ENCODE data around the gene SBNO1. TPM values are rescaled to one million over a fixed set of nuclear protein-coding genes. Genes with fewer than 3 reads are reported as not detected.
"Not testable (repeated sequence)": the region's sequence is repeated elsewhere in the genome, so short reads cannot be mapped to it uniquely, and the experiment has no call there.

The SBNO1 gene
- total RNA-seq, 1 donor from 2014 or later, result 43.2 TPM

DNA sequence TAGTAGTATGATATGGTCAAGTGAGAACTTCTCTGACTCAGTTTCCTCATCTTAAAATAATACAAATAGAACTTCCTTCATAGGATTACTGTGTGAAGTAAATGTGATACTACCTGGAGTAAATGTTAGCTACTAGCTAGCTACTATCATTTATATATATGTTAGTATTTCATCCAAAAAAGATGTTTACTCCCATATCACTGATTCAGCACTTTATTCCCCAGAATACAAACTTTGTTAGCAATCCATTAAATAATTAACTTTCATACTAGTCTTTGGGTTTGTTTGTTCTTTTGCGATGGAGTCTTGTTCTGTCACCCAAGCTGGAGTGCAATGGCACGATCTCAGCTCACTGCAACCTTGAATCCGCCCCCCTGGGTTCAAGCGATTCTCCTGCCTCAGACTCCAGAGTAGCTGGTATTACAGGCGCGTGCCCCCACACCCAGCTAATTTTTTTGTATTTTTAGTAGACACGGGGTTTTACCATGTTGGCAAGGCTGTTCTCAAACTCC, 8.4 kb downstream of the SBNO1 start:
- DNase-seq (ENCODE audit: low spot score in 2 of 2) (no peak), FAIRE-seq (no peak)

DNA sequence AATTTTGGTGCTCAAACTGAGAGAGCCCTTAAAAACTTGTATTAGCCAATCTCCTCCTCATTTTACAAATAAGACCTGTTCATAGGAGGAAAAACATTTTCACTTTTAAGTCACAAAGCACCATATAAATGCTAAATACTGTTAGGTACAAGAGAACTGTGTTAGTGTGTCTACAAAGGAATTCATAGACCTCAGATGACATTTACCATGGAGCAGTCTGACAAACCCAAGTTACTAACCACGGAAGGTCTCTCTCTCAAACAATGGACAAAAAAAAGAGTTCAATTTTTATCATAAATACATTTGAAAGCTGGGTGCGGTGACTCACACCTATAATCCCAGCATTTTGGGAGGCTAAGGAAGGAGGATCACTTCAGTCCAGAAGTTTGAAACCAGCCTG, 10.0 kb downstream of the SBNO1 start:
- DNase-seq (ENCODE audit: low spot score in 2 of 2), result no peak
- FAIRE-seq, result no peak

DNA sequence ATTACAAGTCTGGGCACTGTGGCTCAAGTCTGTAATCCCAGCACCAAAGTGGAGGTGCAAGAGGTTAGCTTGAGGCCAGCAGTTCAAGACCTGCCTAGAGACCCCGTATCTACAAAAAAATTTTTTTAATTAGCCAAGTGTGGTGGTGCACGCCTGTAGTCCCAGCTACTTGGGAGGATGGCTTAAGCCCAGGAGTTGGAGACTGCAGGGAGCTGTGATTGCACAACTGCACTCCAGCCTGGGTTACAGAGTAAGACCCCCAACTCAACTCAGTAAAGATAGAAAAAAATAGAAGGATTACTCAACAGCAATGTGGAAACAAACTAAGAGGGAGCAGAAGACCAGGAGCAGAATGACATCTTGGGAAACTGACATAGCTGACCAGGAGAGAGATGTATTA, 13.3 kb downstream of the SBNO1 start:
- DNase-seq (ENCODE audit: low spot score in 2 of 2) (no peak), FAIRE-seq (no peak)

DNA sequence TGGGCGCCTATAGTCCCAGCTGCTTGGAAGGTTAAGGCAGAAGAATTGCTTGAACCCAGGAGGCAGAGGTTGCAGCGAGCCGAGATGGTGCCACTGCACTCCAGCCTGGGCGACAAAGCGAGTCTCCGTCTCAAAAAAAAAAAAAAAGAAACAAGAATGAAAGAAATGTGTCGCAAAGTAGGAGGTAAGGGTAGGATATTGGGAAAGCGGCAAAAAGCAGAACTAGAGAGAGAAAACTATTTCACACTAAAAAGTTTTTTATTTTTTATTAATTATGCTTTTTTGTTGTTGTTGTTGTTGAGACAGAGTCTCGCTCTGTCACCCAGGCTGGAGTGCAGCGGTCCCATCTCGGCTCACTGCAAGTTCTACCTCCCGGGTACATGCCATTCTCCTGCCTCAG, 17.7 kb downstream of the SBNO1 start:
- FAIRE-seq (no peak), DNase-seq (ENCODE audit: low spot score in 2 of 2) (no peak)

DNA sequence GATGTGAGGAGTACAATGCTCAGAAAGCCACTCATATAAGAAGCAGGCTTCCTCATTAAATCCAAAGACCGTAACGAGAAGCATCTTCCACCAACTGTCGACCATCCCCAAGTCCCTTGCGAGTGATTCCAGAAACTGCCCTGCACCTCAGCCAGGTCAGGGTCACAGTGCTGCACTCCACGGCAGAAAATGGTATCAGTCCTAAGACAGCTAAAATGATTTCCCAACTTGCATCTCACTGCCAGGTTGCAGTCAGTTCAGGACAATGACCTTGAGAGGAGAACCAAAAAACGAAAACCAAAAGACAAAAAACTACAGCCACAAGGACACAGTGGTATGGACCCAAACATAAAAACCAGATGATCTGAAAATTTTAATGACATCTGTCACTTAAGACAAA, 20.6 kb downstream of the SBNO1 start:
- no peak for FAIRE-seq
- DNase-seq (ENCODE audit: low spot score in 2 of 2), result no peak

DNA sequence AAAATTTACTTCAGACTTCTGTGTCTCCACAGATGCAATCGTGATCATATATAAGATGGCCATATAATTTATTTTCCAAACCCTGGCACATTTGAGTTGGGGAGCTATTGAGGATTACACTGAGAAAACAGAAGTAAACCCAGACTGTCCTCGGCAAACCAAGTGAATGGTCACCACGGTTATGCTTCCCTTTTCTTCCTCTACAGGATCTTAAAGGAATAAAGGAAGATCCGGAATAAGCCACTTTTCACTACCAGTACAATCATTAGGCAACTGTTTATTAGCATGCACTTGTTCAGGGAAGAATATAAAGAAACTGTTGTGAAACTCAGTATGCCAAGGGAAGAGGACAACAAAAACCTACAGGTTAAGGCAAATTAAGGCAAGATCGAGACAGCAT, 27.6 kb downstream of the SBNO1 start:
- FAIRE-seq (no peak), DNase-seq (ENCODE audit: low spot score in 2 of 2) (no peak)

DNA sequence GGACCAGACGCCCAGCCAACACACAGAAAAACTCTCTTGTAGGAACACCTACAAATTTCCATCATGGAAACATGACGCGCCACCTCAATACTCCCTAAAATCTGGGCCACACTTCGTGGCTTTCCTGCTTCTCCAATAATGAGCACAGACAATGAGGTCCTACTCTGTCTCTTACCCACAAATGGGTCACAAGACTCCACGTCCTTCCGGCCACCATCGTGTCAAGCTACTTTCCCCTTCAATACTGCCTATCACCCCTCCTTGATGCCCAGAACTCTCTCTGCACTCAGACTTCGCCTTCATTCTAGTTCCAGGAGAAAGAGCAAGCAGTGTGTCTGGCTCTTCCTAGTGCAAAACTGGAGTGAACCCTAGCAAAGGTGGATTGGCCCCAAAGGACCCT, 28.1 kb downstream of the SBNO1 start:
- no peak for DNase-seq (ENCODE audit: low spot score in 2 of 2)
- no peak for FAIRE-seq

DNA sequence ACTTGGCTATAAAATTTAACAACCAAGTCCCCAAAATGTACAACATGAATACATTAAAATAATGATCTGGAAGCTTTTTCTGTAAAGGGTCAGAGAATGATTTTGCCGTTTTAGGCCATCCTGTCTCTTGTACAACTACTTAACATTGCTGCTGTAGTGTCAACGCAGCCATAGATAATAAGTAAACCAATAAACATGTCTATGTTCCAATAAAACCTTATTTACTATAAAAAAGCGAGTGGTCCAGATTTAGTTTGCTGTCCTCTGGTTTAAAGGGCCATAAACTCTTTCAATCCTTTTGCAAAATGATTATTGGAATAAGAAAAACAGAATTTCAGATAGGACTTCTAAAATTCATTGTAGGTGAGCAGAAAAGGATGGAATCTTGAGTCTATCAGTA, 29.2 kb downstream of the SBNO1 start:
- DNase-seq (ENCODE audit: low spot score in 2 of 2), result no peak
- no peak for FAIRE-seq

DNA sequence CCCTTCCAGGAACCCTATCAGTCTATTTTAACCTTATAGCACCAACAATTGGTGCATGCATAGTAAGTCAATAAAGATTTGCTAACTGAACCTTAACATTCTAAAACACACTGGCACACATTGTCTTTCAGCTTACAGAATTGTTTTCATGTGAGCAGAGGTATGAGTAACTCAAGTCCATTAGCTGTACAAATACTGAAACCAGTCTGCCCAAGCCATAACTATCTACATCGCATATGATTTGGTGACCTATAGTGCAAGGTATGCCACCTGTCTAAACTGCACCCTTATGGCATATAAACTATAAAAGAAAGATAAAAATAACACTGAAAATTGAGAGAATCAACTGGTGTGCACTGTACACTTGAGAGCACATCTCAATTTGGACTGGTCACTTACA, 34.8 kb downstream of the SBNO1 start:
- no peak for DNase-seq (ENCODE audit: low spot score in 2 of 2)
- no peak for FAIRE-seq

DNA sequence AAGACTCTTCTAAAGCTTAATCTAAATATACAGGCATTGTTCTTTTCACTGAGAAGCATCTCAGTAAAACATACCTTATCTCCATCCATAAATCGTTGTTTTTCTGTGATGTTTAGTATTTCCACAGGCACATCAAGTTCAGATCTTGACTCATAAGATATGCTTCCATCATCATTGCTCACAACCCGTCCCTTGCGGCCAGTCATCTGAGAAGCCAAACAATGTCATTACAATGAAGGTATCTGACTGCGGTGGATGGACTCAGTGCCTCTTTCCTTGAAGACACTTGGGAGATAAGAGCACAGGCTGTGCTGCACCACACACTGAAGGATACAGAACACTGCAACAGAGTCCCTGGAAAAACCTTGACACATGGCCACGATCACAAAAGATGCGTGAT, 44.8 kb downstream of the SBNO1 start:
- FAIRE-seq, result no peak
- DNase-seq (ENCODE audit: low spot score in 2 of 2), result no peak

DNA sequence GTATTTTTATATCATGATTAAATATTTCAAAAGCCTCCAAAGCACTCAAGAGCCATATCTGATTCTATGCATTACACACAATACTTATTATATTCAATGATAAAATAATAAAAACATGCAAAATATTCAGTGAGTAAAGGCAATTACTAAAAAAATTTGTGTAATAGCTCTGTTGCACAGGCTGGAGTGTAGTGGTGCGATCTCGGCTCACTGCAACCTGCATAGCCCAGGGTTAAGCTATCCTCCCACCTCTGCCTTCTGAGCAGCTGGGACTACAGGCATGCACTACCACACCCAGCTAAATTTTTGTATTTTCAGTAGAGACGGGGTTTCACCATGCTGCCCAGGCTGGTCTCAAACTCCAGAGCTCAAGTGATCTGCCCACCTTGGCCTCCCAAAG, 45.4 kb downstream of the SBNO1 start:
- DNase-seq (ENCODE audit: low spot score in 2 of 2) (no peak), FAIRE-seq (no peak)

DNA sequence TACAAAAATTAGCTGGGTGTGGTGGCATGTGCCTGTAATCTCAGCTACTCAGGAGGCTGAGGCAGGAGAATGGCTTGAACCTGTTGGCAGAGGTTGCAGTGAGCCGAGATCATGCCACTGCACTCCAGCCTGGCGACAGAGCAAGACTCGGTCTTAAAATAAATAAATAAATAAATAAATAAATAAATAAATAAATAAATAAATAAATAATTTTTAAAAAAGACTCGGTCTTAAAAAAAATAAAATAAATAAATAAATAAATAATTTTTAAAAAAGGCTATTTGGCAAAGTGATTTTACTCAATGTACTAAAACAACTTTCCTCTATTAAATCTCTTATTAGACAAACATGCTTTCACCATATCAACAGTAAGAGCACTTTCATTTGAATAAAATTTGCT, 51.6 kb downstream of the SBNO1 start:
- DNase-seq (ENCODE audit: low spot score in 2 of 2), result not testable (repeated sequence)
- FAIRE-seq, result peak; percentile 79

DNA sequence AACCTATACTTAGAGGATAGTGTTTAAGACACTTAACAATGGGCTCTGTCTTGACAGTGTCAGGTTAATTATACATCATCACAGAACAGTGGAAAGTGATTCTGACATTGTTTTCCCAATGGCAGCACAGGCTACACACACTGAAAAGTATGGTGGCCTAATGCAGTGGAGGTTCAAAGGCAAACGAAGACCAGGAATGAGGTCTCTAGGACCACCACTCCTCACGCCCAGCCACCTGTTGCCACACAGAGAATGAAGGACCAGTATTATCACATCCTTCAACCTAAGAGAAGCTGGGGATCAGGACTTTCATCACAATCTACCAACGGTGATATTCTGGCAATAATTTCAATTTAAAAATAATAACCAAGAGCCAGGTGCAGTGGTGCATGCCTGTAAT, 58.4 kb downstream of the SBNO1 start:
- DNase-seq (ENCODE audit: low spot score in 2 of 2) (no peak), FAIRE-seq (no peak)

DNA sequence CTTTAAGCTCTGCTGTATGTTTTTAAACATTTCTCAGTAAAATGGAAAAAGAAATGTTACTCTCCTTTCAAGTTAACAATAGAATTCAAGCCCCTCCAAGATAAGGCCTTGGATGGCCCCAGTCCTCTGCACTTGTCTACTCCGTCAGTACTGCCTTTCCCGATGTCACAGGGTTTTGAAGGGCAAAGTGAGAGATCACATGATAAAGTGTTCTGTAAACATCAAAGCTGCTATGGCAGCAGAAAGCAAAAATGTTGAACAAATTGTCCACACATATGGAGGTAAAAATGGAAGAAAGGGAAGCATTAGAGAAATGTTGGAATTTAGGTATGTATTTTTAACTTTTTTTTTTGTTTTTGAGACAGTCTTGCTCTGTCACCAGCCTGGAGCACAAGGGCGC, 59.5 kb downstream of the SBNO1 start:
- DNase-seq (ENCODE audit: low spot score in 2 of 2), result no peak
- no peak for FAIRE-seq

DNA sequence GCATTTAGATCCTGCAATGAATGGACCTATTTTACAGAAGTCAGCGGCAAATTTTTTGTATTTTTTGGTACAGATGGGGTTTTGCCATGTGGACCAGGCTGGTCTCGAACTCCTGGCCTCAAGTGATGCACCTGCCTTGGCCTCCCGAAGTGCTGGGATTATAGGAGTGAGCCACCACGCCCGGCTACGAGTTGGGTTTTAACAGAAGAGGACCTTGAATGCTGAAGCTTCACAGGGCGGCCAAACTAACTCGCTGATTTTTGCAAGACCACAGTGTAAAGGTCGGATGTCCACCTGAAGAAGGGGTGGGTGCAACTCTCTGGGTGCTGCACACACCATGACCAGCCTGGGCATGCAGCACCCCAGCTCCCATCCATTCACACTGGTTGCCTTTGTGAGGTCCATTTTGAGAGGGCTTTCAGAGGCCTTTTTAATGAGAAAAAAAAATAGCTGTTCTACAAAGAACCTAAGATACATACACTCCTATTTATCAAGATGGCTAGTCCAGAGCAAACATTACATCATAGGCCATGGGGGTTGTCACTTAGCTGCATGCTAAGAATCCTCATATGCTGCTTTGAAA, 71.4 kb downstream of the SBNO1 start:
- DNase-seq (ENCODE audit: low spot score in 2 of 2) (no peak), FAIRE-seq (no peak)

DNA sequence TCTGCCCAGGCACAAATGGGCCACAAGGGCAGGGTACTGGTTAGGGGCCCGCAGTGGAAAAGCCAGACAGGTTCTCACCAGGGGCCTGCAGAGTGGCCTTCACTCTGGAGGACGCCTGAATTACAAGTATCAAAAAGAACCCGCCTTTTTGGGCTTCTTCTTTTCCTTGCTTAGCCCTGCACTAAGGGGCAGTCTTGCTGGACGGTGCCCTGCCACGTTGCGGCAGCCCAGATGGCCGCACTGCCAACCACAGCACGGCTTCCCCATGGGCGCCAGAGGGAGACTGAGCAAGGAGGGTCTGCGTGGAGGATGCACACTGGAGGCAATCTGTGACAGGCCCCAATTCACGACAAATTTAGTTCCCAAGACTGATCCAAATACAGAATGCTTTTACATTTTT, 74.7 kb downstream of the SBNO1 start:
- no peak for FAIRE-seq
- DNase-seq (ENCODE audit: low spot score in 2 of 2), result no peak

DNA sequence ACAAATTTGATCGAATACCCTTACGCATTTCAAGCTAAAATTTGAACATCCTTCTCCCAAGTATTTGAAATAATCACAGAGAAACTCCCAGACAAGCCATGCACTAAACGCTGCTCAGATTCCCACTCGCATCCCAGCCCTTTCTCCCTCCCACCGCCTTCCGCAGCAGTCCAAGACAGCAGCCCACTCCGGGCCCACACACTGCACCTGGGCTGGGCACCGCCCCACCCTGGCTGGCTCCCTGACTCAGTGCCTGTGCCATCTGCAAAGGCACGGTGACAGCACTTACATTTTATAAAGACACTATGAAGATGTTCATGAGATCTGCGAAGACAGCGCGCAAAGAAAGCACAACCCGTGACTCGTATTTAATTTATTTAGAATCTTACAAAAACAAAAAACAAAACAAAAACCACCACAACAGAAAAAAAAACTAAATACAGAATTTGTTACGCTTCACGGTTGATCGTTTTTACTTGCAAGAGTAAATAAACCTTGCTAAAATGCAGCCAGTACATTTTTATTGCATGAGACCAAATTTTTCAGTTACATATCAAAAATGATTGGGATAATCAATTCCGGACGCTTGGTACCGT, 75.8 kb downstream of the SBNO1 start:
- no peak for DNase-seq (ENCODE audit: low spot score in 2 of 2)
- no peak for FAIRE-seq

DNA sequence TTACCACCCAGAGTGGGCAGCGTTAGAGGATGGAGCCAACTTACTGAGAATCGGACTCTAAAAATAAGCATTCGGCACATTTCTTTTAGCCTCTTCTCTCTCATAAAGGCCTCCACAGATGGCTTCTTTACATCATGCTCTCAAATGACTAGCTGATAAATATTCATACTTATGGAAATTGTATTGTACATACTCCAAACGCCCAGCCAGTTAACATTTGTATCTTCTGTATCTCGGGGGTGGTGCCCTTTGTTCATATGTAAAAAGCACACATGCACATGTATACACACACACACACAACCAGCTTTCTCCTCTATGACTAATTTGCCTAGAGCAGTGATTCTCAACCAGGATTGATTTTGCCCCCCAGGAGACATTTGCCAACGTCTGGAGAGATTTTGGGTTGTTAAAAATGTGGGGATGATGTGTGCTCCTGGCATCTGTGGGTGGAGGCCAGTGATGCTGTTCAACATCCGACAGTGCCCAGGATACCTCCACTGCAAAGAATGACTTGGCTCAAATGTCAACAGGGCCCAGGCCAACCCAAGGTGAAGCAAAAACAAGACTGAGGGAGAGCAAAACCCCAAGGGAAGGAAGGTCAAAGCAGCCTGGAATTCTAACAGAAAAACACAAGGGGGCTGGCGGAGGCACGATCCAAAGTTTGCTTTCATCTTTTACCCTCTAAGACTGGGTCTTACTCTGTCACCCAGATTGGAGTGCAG, 77.8 kb downstream of the SBNO1 start:
- FAIRE-seq (no peak), DNase-seq (ENCODE audit: low spot score in 2 of 2) (peak in 1 of 2 donors; percentile 29)

DNA sequence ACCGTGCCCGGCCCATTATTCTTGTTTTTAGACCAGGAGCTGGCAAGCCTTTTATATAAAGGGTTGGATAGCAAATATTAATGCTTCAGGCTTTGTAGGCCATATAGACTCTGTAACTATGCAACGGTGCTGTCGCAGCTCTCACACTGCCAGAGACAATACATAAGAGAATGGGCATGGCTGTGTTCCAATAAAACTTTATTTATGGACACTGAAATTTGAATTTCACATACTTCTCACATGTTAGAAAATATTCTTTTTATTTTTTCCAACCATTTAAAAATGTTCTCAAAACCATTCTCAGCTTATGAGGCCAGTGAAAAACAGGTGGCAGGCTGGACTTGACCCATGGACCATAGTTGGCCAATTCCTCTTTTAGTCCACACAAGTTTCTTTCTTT, 80.0 kb downstream of the SBNO1 start:
- FAIRE-seq, result no peak
- DNase-seq (ENCODE audit: low spot score in 2 of 2), result no peak

DNA sequence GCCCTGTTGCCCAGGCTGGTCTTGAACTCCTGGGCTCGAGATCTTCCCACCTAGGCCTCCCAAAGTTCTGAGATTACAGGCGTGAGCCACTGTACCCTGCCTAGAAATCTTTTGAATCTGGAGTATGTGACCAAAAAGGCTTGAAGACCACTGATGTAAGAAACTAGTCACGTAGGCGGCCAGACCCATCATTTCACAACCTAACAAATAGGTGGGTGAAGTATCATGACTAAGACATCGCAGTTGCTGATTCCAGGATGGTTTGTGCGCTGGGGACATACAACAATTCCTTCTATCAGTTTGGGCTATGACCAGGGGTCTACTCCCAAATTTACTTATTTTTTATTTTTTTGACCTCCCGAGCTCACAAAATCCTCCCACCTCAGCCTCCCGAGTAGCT, 81.2 kb downstream of the SBNO1 start:
- no peak for DNase-seq (ENCODE audit: low spot score in 2 of 2)
- no peak for FAIRE-seq

DNA sequence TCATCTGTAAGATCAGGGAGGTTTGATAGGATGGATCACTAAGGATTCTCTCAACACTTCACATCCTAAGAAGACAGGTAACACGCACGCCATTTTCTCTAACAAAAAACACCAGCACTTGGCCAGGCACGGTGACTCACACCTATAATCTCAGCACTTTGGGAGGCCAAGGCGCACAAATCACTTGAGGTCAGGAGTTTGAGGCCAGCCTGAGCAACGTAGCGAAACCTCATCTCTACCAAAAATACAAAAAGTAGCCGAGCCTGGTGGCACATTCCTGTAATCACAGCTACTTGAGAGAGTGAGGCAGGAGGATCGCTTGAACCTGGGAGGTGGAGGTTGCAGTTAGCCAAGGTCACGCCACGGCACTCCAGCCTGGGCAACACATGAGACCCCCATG, 82.5 kb downstream of the SBNO1 start:
- no peak for FAIRE-seq
- no peak for DNase-seq (ENCODE audit: low spot score in 2 of 2)

DNA sequence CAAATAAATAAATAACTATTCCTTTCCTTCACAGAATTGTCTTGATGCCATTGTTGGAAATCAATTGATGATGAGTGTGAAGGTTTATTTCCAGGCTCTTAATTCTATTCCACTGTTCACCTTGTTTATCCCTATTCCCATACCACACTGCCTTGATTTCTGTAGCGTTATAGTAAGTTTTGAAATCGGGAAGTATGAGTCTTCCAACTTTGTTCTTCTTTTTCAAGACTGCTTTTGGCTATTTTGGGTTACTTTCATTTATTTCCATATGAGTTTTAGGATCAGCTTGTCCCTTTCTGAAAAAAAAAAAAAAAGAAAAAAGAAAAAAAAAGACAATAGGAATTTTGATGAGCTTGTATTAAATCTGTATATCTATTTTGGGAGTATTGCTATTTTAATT, 83.7 kb downstream of the SBNO1 start:
- no peak for DNase-seq (ENCODE audit: low spot score in 2 of 2)
- no peak for FAIRE-seq

All from frontal cortex (tissue), 4 donors.